NCI-H1048 (cell line): ENCODE results near the gene PDZD8.
"Not testable (repeated sequence)": the region's sequence is repeated elsewhere in the genome, so short reads cannot be mapped to it uniquely, and the experiment has no call there.

Source experiments
- DNase-seq: peaks from one replicate; lab custom pipeline; 2025; lab: John Stamatoyannopoulos, UW

Gene PDZD8

GRCh38 chr10:117294039-117294645, 81.1 kb downstream of the PDZD8 start:
- DNase-seq, result no peak

GRCh38 chr10:117290872-117291271, 84.4 kb downstream of the PDZD8 start:
- DNase-seq, result not testable (repeated sequence)

DNA sequence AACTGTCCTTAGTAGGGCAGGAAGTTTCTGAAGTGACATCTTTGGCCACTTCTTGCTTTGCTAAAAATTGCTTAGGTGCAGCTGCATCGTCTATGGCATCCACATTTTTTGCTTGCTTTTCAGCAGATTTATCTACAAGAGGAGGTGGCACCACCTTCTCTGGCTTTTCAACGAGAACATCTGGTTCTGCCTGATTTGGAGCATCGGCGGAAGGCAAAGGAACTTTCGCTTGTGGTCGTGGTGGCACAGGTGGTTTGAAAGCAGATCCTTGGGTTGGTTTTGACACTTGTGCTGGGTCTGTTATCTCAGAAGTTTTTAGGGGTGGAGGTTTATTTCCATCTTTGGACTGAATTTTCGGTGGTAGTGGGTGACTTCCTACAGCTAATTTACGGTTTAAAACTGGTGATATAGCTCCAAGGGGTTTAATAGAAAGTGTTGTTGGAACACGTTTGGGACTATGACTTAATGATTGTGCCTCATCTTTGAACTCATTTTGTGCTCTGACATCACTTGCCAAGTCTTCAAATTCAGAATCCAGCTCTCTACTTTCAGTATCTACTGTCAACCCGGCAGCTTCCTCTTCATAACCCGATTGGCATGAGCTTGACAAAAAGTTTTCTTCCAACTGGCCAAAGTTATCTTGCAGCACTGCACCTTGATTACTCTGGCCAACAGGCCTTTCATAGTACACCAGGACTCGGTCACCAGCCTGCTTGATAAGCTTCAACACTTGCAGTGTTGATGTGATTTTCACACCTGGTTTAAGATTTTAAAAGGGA, 90.3 kb downstream of the PDZD8 start:
- DNase-seq, result no peak

DNA sequence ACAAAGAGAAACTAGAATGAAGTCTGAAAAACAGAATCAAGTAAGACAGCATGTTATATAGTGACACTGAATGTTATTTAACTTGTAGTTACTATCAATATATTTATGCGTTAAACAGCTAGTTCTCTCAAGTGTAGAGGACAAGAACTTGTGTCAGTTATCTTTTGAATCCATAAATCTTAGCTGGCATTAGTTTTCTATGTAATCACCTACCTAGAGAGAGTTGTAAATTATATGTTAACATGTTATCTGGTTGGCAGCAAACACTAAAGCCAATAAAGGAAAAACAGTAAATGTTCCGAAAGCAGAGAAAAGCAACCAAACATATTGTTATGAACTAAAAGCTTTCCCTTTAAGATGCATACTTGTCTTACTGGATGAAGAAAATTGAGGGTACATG, 97.6 kb downstream of the PDZD8 start:
- DNase-seq, result no peak

GRCh38 chr10:117275121-117275520, 100.1 kb downstream of the PDZD8 start:
- DNase-seq, result no peak

DNA sequence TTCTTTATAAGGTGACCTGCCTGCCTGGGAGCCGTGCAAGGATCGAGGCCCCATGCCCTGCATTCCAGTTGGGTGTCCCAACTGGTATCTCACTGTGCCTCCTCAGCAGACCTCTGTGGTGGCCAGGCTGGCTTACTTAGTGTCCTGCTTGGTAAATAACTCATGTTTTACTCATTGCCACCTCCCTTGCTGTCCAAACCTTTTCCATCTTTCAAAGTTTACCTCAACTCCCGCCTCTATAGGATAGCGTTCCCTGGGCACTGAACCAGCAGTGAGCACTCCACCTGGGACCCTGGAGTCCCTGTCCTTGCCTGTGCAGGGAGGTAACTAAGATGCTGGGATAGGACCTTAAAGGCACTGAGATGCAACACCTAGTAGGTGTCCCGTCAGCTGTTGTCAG, 100.7 kb downstream of the PDZD8 start:
- no peak for DNase-seq

- DNase-seq, result no peak
Measured at GRCh38 chr10:117273980-117274379, 101.3 kb downstream of the PDZD8 start.

DNA sequence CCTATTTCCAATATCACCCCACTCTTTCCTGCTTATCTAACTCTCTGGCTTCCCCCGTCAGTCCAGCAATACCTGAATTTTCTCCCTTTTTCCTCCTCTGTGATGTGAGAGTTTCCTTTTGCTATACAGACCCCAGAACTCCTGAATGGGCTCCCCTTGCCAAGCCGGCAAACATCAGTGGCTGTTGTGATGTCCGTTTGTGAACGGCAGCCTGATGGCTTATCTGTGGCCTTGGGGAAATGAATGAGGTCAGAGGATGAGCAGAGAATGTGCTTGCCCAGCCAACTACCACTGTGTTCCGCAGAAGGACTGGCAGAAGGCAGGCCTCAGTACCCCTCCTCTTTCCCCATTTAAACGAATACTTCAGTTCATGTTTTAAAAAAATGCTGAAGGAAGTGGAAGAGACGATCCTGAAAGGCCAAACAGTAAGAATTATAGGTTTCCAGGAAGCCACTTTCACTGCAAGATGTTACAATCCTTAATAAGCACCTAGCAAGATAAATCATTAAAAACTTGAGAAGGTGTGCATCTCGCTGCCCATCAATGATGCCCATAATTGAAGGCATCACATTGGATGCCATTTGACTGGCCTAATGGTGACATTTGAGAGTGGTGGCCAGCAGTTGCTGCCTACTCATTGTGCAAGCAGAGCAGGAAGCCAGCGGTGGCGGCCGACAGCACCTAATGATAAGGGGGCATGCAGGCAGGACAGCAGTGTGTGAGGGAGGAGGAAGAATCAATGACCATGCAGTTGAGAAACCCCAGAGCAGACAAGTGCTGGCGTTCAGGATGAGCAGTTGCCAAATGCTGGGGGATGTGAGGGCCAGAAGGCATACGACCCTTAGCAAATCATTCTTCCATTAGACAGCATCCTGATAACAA, 102.8 kb downstream of the PDZD8 start:
- no peak for DNase-seq

DNA sequence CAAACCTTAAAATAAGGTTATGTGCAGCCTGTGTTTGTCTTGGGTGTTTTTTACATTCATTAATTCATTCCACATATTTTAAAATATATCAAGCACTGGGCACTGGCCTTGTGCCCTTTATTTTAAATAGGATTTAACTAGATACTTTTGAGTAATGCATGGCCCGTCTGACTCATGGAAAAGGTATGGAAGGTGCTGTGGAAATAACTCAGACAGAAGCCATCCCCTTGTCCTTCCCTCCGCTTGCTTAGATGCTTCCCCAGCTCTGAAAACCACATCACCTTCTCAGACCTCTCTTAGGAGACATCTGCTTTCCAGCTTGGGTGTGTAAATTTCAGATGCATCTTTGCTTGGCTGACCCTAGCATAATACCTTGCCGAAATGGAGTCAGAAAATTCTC, 103.8 kb downstream of the PDZD8 start:
- no peak for DNase-seq

- no peak for DNase-seq
Measured at GRCh38 chr10:117268907-117269306, 106.3 kb downstream of the PDZD8 start.

DNA sequence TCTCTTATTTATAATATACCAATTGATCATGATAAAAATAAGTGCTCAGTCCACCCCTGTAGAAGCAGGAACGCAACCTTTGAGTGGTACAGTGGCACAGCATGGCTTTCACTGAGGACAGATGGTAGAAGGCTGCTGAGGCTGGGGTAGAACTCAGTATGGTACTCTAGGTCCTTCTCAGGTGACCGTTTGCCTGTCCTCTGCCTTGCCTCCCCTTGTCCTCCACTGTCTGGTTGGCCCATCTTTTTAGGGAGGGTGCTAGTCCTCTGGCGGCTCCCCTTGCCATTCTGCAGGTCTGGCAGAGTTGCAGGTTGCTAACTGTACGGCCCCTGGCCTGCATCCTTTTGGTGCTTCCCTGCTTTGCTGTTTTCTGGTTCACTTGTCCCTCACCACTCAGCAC, 107.0 kb downstream of the PDZD8 start:
- DNase-seq, result no peak

DNA sequence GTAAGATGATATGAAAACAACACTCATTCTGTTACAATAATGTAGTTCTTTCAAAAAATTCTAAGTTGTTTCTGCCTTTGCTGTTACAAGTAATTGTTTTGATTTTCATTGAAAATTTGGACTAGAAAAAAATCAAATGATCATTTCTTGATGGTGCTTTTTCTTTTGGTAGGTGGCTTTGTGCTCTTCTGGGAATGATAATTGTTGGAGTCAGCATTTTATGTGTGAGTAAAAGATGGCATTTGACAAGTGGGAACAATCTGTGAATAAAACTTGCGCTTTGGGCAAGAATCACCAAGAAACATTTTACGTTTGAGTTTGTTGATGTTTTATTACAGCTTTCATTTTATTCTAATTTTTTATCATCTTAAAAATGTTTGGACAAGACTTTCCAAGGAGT, 108.4 kb downstream of the PDZD8 start:
- no peak for DNase-seq

GRCh38 chr10:117266400-117266799, 108.8 kb downstream of the PDZD8 start:
- DNase-seq, result no peak

GRCh38 chr10:117264782-117265181, 110.5 kb downstream of the PDZD8 start:
- DNase-seq, result no peak

- DNase-seq, result no peak
Measured at GRCh38 chr10:117262903-117263293, 112.3 kb downstream of the PDZD8 start.

- DNase-seq, result no peak
Measured at GRCh38 chr10:117262291-117262902, 112.8 kb downstream of the PDZD8 start.

- DNase-seq, result no peak
Measured at GRCh38 chr10:117261501-117261900, 113.7 kb downstream of the PDZD8 start.

- no peak for DNase-seq
Measured at GRCh38 chr10:117260084-117260483, 115.2 kb downstream of the PDZD8 start.

- DNase-seq, result no peak
Measured at GRCh38 chr10:117259279-117259678, 116.0 kb downstream of the PDZD8 start.

- no peak for DNase-seq
Measured at GRCh38 chr10:117257721-117258120, 117.5 kb downstream of the PDZD8 start.

GRCh38 chr10:117256910-117257309, 118.3 kb downstream of the PDZD8 start:
- no peak for DNase-seq

DNA sequence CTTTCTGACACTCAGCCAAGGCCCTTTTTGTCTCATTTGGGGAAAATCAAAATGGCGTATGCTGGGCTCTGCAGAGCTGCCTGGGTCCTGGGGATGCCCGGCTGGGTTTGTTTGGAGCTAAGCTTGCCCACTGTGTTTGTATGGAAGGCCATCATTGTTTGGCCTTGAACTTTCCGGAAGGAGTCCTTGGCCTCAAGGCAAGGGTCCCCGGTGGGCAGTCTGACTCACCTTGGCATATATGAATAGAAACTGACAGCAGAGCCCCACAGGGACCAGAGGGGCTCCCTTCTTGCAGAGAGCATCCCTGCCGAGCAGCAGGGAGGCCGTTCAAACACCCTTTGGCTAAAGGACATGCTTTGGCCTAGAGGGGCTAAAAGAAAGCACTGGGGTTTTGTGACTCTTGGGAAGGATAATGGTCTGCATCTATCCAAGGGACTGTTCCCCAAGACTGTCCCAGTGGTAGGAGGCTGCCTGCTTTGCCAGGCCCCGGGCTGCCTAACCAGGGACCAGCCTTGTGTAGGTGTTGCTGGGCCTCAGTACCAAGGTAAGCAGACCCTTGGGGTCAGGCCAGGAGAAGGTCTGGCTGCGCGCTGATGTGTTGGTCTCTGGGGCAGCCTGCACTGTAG, 119.3 kb downstream of the PDZD8 start:
- no peak for DNase-seq
